CD1c-positive myeloid dendritic cell (primary cell): ENCODE measurements around the gene KDM2A.
"Not testable (repeated sequence)": the region's sequence is repeated elsewhere in the genome, so short reads cannot be mapped to it uniquely, and the experiment has no call there.

Experiments
- DNase-seq: peaks from one replicate; pipeline ENCODE4 v3.0.0-alpha.2; 2016; ENCODE audit errors: extremely low spot score

The KDM2A gene

GRCh38 chr11:67167719-67168118, 48.7 kb downstream of the KDM2A start:
- no peak for DNase-seq

GRCh38 chr11:67168911-67169310, 49.8 kb downstream of the KDM2A start:
- DNase-seq: not testable (repeated sequence)

GRCh38 chr11:67174311-67174710, 55.2 kb downstream of the KDM2A start:
- no peak for DNase-seq

- DNase-seq: no peak
Observed at GRCh38 chr11:67177399-67178281, 58.6 kb downstream of the KDM2A start.

GRCh38 chr11:67178421-67178820, 59.4 kb downstream of the KDM2A start:
- no peak for DNase-seq

GRCh38 chr11:67178878-67179277, 59.8 kb downstream of the KDM2A start:
- no peak for DNase-seq

GRCh38 chr11:67179892-67180490, 60.9 kb downstream of the KDM2A start:
- DNase-seq: no peak

- no peak for DNase-seq
Observed at GRCh38 chr11:67194096-67194495, 75.0 kb downstream of the KDM2A start.

GRCh38 chr11:67195971-67196456, 77.0 kb downstream of the KDM2A start:
- DNase-seq: no peak

GRCh38 chr11:67197606-67198005, 78.5 kb downstream of the KDM2A start:
- DNase-seq: no peak

- not testable (repeated sequence) for DNase-seq
Observed at GRCh38 chr11:67198781-67199180, 79.7 kb downstream of the KDM2A start.

GRCh38 chr11:67199751-67200150, 80.7 kb downstream of the KDM2A start:
- no peak for DNase-seq

GRCh38 chr11:67202028-67202427, 83.0 kb downstream of the KDM2A start:
- no peak for DNase-seq

- DNase-seq: no peak
Observed at GRCh38 chr11:67204822-67205221, 85.8 kb downstream of the KDM2A start.

- DNase-seq: not testable (repeated sequence)
Observed at GRCh38 chr11:67209222-67209621, 90.2 kb downstream of the KDM2A start.

- DNase-seq: peak; percentile 87
Observed at GRCh38 chr11:67211656-67212436, 92.8 kb downstream of the KDM2A start.

GRCh38 chr11:67213178-67213621, 94.1 kb downstream of the KDM2A start:
- DNase-seq: peak; percentile 85

GRCh38 chr11:67227726-67228125, 108.7 kb downstream of the KDM2A start:
- no peak for DNase-seq

- no peak for DNase-seq
Observed at GRCh38 chr11:67230406-67230805, 111.3 kb downstream of the KDM2A start.

GRCh38 chr11:67230886-67231285, 111.8 kb downstream of the KDM2A start:
- DNase-seq: no peak

GRCh38 chr11:67233584-67234190, 114.6 kb downstream of the KDM2A start:
- DNase-seq: no peak

- not testable (repeated sequence) for DNase-seq
Observed at GRCh38 chr11:67234571-67234970, 115.5 kb downstream of the KDM2A start.
